Chondrocyte (in vitro differentiated cells): ENCODE results near the gene TSPAN9. TPM values are rescaled to one million over a fixed set of nuclear protein-coding genes. Genes with fewer than 3 reads are reported as not detected.

ENCODE experiments used
- DNase-seq: peaks from one replicate; pipeline ENCODE4 v3.0.0; 2021; ENCODE audit warnings: mixed read lengths, low spot score
- H3K27ac Mint-ChIP-seq: one replicate; pipeline ENCODE4 v1.8.0; 2021; ENCODE audit warnings: mild to moderate bottlenecking, moderate library complexity, mixed read lengths; ENCODE audit not compliant: unreplicated experiment
- H3K27me3 Mint-ChIP-seq: 2 replicates; pipeline ENCODE4 v1.8.0; 2021; ENCODE audit warnings: low read depth, mixed read lengths
- H3K36me3 Mint-ChIP-seq: 2 replicates; pipeline ENCODE4 v1.8.0; 2021; ENCODE audit warnings: low read depth, mixed read lengths
- H3K4me1 Mint-ChIP-seq: 2 replicates; pipeline ENCODE4 v1.8.0; 2021; ENCODE audit warnings: low read depth, mild to moderate bottlenecking, mixed read lengths
- H3K4me3 Mint-ChIP-seq: one replicate; pipeline ENCODE4 v1.8.0; 2021; ENCODE audit warnings: mild to moderate bottlenecking, moderate library complexity, mixed read lengths; ENCODE audit not compliant: unreplicated experiment
- H3K9me3 Mint-ChIP-seq: 2 replicates; pipeline ENCODE4 v1.8.0; 2021; ENCODE audit warnings: low read depth, mixed read lengths
- CTCF ChIP-seq: fragments of 200-600 bp; sonication (generic); IDR thresholded peaks from 2 replicates; pipeline ENCODE4 v1.5.0; 2021; ENCODE audit warnings: antibody characterized with exemption, mild to moderate bottlenecking, moderate library complexity
- total RNA-seq: library from RNA; stranded (reverse); gene quantifications from 3 replicates; pipeline ENCODE4 v1.2.1, GENCODE V29; 2021

Gene TSPAN9
- total RNA-seq, 1 donor from 2014 or later: 50.4 TPM

GRCh38 chr12:3135522-3136461, 58.6 kb downstream of the TSPAN9 start:
- TF ChIP-seq CTCF: peak; percentile 92
- H3K36me3 Mint-ChIP-seq: no peaks in the 10 kb centered on the region
- peaks cover 72% of the 10 kb centered on the region for H3K4me1 Mint-ChIP-seq
- H3K27me3 Mint-ChIP-seq: no peaks in the 10 kb centered on the region
- no peaks in the 10 kb centered on the region for H3K9me3 Mint-ChIP-seq
- no peak overlapping the region for H3K27ac Mint-ChIP-seq
- H3K4me3 Mint-ChIP-seq: no peak overlapping the region
- DNase-seq: peak; percentile 48

GRCh38 chr12:3136641-3137267, 59.6 kb downstream of the TSPAN9 start:
- TF ChIP-seq CTCF: no peak
- no peak overlapping the region for H3K27ac Mint-ChIP-seq
- no peaks in the 10 kb centered on the region for H3K9me3 Mint-ChIP-seq
- no peaks in the 10 kb centered on the region for H3K36me3 Mint-ChIP-seq
- peaks cover 65% of the 10 kb centered on the region for H3K4me1 Mint-ChIP-seq
- DNase-seq: peak; percentile 60
- H3K27me3 Mint-ChIP-seq: no peaks in the 10 kb centered on the region
- H3K4me3 Mint-ChIP-seq: no peak overlapping the region

- H3K27ac Mint-ChIP-seq: peak overlapping the region; percentile 27
- peak; percentile 90 for DNase-seq
- H3K36me3 Mint-ChIP-seq: no peaks in the 10 kb centered on the region
- no peaks in the 10 kb centered on the region for H3K9me3 Mint-ChIP-seq
- H3K27me3 Mint-ChIP-seq: no peaks in the 10 kb centered on the region
- H3K4me3 Mint-ChIP-seq: no peak overlapping the region
- no peak for TF ChIP-seq CTCF
- peaks cover 59% of the 10 kb centered on the region for H3K4me1 Mint-ChIP-seq
Observed at GRCh38 chr12:3137268-3137781, 60.1 kb downstream of the TSPAN9 start.

GRCh38 chr12:3137814-3138445, 60.8 kb downstream of the TSPAN9 start:
- Mint-ChIP-seq H3K36me3 (no peaks in the 10 kb centered on the region), H3K27me3 (no peaks in the 10 kb centered on the region), H3K4me3 (no peak overlapping the region), H3K9me3 (no peaks in the 10 kb centered on the region), H3K4me1 (peaks cover 53% of the 10 kb centered on the region), H3K27ac (peak overlapping the region; percentile 27)
- peak; percentile 68 for DNase-seq
- TF ChIP-seq CTCF: no peak
